ENCODE measurements around the gene RTN1. TPM values are rescaled to one million over a fixed set of nuclear protein-coding genes. Genes with fewer than 3 reads are reported as not detected.
A peak's percentile ranks its signal among the peaks of the same experiment; 100 is the strongest.

Gene RTN1
- total RNA-seq, 1 experiment from 2014 or later: 5.3 TPM

DNA sequence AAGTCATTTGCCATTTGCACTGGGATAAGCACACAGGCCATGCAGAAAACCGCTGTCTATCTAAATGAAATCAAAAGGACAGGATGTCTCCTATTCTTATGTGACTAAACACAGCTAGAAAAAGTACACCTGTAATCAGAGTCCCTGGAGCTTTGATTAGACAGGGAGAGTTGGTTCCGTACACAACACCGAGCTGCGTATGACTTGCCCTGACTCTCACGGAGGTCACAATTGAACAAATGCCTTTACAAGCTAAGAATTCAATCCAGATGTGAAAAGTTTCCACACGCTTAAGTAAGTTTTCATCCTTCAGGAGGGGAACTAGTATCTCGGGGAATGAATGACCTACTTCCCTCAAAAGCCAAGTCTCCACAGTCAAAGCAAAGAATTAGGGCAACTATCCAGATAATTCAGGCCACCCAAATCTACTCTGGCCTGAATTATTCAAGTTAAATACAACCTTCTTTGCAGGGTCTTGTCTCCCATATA lies 67.5 kb downstream of the RTN1 start:
- no peak for DNase-seq (ENCODE audit: low read depth)

DNA sequence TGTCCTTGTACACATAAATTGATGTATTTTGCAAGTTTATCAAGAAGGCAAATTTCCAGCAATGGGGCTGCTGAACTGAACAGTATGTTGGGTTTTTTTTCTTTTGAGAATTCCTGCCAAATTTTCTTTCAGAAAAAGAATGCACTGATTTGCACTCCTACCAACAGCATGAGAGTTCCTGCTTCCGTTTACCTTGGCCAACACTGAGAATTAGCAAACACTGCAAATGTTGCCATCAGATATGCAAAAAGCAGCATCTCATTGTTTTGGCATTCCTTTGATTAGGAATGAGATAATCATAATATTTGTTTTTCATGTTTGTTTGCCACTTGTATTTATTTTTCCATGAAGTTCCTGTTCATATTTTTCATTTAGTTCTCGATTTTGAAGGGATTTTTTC lies 82.4 kb downstream of the RTN1 start:
- no peak for DNase-seq (ENCODE audit: low read depth)

DNA sequence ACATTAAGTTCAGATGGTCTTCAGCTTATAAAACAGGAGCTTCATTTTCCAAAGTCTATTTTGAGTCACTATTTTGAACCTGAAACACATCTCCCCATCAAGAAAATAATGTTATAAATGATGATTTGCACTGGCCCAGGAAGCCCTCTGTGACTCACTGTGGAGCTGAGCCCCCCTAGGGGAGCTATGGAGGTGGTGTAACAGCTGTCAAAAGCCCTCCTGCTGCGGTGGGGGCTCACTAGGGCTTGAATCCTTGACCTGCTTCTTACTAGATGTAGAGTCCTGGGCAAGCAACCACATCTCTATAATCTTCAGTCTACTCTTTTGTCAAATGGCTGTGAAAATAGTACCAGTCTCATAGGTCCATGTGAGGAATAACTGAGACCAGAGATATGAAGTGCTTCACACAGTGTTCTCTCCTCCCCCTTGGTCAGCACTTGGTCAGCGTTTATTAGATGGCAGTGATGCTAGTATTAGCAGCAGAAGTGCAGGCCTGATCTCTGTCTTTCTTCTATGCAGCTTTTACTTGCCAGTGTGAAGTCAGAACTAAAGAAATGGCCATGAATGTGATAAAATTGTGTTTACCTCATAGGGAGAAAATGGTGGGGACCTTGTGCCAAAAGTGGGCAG lies 83.4 kb downstream of the RTN1 start:
- DNase-seq (ENCODE audit: low read depth): peak; percentile 24

DNA sequence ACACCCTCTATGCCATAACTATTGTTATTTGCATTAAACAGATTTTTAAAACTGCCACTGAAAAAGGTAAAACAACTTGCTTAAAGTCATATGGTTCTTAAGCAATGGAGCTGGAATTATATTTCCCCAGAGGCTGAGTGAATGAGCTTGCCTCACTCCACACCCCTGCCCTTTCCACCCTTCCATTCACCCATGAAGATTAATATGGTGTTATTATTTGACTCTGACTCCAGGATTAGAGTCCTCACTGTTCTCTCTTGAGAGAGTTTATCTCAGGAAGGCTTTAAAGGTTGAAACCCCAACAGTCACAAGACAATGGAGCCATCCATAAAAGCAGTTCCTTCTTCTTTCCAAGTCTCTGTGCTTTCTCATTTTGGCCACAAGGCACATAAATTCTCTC lies 84.9 kb downstream of the RTN1 start:
- no peak for DNase-seq (ENCODE audit: low read depth)

DNA sequence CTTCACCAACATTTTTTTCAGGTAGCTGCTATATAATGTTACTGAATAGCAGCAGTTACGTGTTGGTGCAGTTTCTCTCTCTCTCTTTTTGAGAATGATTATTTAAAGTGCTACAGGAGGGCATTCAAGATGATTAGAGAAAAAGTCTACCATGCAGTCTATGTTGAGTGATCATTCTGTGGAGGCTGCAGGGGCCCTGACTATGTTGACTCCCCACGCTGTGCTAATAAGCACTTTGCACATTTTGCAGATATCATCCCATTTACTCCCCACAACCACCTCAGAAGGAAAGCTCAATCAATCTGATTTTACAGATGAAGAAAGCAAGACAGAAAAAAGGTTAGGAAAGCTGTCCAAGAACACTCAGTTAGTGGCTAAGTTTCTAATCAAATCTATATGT lies 87.8 kb downstream of the RTN1 start:
- DNase-seq (ENCODE audit: low read depth): no peak

DNA sequence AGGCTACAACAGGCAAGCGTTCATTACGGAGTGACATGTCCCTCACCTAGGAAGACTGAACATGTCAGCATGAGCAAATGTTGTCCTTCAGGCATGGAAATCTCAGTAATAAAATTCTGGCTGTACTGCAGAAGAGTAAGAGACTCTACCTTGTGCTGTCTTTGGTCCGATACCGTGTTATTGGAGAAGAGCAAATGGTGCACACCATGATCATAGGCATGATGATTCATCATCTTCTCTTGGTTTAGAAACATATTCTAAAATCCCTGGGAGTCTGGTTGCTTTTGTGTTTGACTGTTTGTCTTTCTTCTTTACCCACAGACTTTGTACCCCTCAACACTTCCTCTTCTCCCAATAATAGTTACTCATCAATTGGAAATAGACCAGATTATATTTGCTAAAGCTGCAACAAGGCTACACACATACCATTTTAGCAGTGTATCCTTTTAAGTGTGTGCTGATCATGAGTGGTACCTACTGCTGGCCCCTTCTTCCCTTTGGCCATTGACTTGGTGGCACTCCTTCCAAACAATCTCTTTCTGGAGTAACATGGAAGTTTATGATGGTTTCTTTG lies 93.5 kb downstream of the RTN1 start:
- no peak for DNase-seq (ENCODE audit: low read depth)

DNA sequence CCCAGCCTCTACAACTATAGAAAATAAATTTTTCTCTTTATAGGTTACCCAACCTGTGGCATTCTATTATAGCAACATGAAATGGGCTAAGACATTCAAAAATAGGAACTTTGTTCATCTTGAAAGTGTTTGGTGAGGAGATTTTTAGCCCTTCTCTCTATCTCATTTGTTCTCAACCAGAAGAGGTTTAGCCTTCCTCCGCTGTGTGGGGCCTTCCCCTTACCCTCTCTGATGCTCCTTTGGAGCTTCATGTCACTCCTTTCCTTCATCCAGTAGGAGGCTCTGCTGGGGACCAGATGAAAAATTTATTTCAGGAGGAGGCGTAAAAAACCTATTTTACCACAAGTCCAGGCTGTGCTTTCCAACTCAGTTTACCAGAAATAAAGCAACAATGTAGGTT lies 94.1 kb downstream of the RTN1 start:
- no peak for DNase-seq (ENCODE audit: low read depth)

DNA sequence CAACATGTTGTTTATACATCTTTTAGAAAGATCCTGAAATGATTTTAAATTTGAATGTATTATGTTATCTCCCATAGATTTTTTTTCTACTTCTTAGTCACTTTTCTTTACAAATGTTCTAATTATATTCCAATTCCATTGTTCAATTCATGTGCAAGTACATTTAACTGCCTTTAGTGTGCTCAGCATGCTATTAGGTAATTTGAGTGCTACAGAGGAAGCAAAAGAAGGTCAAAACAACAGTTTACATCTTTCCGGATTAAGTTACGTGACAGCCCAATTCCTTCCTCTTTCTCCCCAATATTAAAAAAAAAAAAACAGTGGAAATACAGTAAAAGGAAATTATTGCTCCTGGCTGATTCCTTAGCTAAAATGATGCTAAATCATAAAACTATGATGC lies 98.3 kb downstream of the RTN1 start:
- DNase-seq (ENCODE audit: low read depth): no peak

DNA sequence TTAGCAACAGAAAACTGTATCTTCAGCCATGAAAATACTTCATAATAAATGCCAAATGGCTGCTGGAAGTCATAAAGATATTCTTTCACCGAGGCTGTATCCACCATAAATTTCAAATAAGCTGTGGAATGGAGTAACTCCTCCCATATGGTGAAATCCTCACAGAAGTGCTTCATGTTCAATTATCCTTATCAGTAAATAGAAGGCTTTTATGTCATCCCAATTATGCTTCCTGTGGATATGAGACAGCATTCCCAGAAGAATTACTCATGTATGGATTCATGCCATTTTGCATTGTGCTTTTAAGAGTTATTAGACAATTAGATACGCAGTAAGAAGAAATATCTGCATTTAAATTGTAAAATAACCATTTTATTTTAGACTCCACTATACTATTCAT lies 99.0 kb downstream of the RTN1 start:
- DNase-seq (ENCODE audit: low read depth): peak; percentile 50

DNA sequence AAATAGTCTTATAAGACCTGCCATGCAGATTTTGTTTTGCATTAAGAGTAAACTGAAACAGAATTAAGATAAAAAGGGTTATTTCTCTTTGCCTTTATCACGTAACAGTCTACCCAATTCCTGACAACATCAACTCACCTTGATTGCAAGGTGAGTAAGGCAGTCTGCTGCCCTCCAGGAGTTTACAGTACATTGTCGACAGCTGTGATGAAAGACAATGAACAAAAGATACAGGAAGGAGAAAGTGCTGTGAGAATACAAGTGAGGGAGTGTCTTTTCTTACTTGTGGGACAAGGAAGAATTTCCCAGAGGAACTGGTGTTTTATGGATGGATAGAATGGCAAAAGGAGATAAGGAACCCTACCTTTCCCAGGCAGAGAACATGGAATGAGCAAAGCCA lies 101.0 kb downstream of the RTN1 start:
- DNase-seq (ENCODE audit: low read depth): no peak

DNA sequence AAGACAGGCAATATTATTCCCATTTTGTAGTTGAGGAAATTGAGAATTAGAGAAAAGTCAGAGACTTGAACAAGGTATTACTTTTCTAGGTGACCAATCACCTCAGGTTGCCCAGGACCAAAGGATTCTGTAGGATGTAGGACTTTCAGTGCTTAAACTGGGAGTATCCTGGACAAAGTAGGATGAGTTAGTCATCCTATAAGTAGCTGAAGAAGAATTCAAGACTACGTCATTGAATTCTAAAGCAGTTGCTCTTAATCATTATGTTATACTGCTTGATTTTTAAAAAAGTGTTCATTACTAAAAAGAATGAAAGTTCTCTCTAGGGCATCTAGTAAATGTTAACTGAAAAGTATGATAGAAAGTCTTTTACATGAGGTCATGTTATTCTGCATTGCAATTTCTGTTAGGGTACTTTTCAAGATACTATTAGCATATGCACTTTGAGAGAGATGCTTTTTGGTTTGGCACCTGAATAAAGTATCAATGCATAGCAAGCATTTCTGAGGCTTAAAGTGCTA lies 101.7 kb downstream of the RTN1 start:
- no peak for DNase-seq (ENCODE audit: low read depth)

DNA sequence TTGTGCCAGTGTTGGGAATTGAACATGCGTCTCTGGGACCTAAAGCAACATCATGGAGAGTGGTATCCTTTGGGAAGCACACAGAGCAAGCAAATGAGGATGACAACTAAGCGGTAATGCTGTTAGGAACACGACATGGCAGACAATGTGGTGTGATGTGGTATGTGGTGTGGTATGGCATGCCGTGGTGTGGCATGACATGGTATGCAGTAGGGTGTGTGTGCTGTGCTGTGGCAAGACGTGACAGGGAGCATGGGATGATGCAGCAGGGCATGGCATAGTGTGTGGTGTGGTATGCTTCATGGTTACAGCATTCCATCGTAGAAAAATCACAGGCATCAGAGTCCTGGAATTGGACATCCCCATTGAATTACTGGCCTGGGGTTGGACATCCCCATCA lies 108.7 kb downstream of the RTN1 start:
- no peak for DNase-seq (ENCODE audit: low read depth)

DNA sequence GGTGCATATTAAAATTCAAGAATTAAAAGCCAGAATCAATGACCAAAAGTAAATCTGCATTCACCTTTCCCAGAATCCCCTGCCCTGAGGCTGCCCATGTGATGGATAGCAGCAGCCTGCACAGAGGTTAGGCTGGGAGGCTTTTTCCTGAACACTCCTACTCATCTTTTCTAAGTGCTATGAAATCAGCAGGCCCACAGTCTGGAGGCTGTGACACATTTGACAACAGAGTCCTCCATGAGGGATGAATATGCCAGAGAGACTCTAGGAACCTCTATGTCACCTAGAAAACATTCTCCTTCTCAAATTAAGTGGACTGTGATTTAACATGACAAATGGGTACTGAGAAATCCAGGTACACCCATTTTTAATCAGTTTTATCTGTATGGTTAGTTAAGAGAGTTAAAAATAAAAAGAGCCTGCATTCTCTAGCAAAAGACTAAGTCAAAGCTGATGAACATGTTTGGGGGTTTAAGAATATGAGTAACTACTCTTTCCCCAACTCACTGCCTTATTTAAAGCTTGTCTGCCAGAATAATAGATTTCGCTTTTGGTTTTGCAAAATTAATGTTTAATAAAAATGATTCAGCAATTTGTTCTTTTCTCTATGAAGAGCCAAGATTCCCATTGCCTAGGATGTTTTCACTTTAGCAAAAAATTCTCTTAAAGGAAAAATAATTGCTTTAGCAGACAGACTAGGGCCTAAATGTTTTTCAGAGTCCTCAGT lies 115.0 kb downstream of the RTN1 start:
- DNase-seq (ENCODE audit: low read depth): no peak

DNA sequence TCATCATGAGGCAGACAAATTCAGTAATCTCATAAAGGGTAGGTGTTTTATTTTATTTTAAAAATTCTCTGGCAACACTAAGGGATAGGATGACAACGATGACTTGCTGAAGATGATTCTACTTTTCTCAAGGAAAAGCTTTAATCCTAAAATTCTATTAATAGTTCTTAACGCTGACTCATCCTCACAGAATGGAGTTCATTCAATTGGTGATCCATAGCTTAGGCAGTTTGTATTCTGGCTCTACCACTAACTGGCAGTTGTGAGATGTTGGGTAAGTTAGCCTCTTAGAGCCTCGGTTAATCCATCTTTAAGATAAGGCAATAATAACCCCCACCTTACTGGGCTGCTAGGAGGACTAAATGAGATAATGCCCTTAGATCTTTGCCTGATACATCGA lies 116.3 kb downstream of the RTN1 start:
- no peak for DNase-seq (ENCODE audit: low read depth)

DNA sequence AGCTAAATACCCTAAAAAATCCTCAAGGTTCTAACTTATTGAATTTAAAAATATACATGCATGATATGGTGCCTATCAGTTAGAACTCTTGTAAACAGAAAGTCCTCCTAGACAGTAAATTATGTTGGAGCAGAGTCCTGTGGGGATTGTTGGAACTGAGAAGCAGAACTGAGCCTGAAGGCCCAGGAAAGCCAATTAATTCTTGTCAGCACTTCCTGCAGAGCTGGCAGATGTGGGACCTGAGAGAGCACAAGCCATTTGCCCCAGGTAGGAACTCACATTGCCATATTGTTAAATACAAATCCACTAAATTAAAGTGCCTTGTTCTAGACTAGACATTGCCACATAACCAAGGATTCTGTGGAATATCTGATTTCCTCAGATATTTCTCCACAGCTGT lies 117.1 kb downstream of the RTN1 start:
- DNase-seq (ENCODE audit: low read depth): no peak

DNA sequence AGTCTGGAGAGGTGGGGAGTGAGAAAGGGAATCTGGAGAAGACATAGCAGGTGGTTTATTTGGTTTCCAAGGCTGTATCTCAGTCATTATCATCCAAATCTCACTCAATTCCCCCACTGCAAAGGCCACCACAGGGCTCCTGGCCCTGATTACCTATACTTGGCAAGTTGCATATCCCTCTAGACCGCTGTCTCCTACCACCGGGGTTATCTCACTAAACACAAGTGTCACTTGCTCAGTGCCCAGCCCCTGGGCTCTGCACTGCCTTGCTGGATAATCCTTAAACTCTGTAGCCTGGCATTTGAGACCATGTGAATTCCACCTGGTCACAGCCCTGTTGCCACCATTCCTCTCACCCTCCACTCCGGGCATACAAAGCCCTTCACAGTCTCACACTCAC lies 119.0 kb downstream of the RTN1 start:
- DNase-seq (ENCODE audit: low read depth): no peak

DNA sequence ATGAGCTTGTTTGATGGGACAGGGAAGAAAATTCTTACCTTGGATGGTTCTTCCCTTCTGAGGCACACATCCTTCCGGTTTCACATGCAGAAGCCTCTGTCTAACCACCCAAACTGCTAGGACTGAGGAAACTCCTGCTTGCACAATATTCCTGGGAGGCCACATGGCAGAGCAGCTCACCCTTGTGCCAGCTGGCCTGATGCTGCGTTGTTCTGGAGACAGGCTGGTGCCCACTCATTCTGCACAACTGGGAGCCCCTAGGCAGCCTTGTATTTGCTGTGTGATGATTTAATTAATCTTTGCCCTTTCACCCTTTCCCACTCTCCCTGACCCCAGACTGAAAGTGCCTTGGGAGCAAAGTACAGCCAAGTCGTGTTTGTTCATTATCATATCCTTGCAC lies 130.8 kb downstream of the RTN1 start:
- DNase-seq (ENCODE audit: low read depth): no peak

DNA sequence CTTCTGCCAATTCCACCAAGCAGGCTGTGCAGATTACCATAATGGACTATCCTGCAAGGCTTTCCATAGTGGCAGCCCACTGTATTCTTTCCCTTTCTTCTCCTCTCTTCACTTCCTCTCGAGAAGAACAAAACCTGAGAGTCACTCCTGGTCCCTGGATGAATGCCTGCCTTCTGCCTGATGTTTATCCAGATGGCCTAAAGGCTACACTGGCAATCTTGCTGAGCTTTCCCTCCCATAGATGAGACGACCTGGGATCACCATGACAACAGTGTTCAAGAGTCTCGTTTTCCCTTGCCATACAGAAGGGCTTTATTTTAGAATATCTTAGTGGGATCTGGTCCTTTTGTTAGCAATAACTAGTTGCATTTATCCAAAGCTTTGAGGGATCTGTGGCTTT lies 142.3 kb downstream of the RTN1 start:
- no peak for DNase-seq (ENCODE audit: low read depth)

DNA sequence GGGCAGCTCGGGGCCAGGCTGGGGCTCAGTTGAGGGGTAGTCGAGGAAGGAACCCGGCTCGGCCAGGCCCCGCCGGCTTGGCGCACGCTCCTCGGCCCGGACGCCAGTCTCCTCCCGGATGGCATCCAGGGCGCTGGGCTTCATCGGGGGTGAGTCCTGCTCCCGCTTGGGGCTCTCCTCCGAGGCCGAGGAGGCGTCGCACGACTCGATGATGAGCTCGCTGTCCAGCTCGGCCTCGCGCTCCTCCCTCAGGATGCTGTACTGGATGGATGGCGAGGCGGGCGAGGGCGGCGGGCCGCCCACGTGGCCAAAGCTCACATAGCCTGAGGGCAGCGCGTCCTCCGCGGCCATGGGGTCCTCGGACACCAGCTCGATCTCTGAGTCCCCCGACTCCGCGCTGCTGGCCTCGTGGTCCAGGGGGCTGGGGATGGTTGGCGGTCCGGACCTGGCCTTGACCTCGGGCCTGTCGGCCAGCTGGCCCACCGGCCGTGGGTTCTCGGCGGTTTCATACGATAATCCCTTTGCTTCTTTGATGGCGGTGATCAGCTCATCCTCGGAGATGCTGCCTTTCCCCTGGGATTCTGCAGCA lies 143.4 kb downstream of the RTN1 start:
- no peak for DNase-seq (ENCODE audit: low read depth)

DNA sequence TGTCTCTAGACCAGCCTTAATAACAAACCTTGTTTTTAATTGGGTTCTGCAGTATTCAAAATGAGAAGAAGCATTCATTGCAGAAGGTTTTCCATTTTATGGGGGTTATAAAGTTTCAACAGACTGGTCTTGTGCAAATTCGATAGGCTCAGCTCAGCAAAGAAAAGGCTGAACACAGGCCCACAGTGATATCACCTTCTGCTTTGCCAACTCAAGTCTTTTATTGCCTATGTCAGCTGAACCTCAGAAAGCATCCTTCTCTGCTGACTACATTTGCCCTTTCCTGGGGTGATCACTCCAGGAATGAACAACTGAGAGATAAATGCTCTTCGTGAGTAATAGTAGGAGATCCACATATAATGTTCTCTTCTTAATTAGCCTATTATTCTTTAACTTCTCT lies 159.5 kb downstream of the RTN1 start:
- DNase-seq (ENCODE audit: low read depth): no peak

DNA sequence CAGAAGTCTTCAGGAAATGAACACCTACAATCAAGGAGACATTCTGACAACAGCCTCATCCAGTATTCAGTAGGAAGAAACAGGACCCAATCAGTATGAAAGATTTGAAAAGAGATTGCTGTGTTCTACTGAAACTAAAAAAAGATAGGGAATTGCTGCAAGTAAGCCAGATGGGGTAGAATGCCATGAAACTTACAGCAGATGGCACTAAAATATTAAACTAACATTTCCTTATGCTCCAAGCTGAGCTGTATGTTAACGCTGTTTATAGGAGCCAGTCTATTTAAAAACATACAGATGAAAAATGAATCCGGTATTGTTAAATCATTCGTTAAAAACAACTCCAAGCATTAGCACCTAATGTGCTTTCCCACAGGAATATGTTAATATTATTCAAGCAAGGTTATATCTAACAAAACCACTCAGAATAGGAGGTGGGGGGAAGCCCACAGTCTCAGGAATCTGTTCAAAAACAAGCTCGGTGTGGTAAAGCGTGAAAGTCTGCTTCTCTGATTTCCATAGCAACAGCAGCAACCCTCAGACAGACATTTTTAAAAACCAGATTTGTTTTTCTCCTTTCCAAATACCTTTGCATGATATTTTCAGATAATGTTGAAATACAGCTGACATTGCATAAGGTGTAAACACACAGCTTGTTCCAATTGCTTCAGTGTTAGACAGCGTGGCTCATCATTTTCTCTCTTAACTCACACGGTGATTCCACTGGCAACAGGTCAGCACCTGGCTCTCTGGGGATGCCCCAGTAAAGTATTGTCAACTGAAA lies 162.6 kb downstream of the RTN1 start:
- DNase-seq (ENCODE audit: low read depth): no peak

DNA sequence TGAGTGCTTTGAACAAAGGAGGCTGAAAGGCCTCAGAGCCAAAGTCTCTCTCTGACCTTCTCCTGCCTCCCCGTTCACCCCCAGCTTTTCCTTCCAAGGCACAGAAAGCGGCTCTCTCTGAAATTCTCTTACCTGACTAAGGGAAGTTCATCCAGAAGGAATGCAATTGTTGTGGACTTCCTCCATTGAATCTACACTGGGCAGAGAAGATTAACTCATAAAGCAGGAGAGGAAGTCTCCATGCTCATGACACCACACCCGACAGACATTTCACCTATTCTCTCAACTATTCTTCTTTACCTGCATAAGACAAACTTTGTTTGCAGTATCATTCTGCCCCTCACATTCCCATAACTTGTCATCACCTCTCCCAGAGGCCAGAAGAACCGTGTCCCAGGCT lies 164.7 kb downstream of the RTN1 start:
- no peak for DNase-seq (ENCODE audit: low read depth)
